Thyroid gland (tissue), 4 donors: ENCODE data around the gene SKIC8. TPM values are rescaled to one million over a fixed set of nuclear protein-coding genes. Genes with fewer than 3 reads are reported as not detected.

Experiments
- DNase-seq, 2 donors: peaks; one replicate each; pipeline ENCODE4 v3.0.0-alpha.2; 2019
- H3K27ac ChIP-seq, 3 donors: fragments of 200-600 bp; sonication (generic); 1 replicate in 2 of 3; 2 replicates in 1 of 3; pipeline ENCODE4 v1.5.1; 2016 to 2019; ENCODE audit warnings: mild to moderate bottlenecking in 1 of 3, moderate library complexity in 1 of 3
- H3K27me3 ChIP-seq: fragments of 200-600 bp; sonication (generic); one replicate; pipeline ENCODE4 v1.5.1; 2019
- H3K36me3 ChIP-seq, 2 donors: fragments of 200-600 bp; sonication (generic); one replicate each; pipeline ENCODE4 v1.5.1; 2016 to 2019
- H3K4me1 ChIP-seq, 2 donors: fragments of 200-600 bp; sonication (generic); one replicate each; pipeline ENCODE4 v1.5.1; 2017 to 2019
- H3K4me3 ChIP-seq, 3 donors: fragments of 200-600 bp; sonication (generic); replicated peaks in 1 of 3; 1 replicate in 2 of 3; 2 replicates in 1 of 3; pipeline ENCODE4 v1.5.1; 2016; ENCODE audit warnings: mild to moderate bottlenecking in 1 of 3
- H3K9me3 ChIP-seq: fragments of 200-600 bp; sonication (generic); one replicate; pipeline ENCODE4 v1.5.1; 2017
- POLR2A ChIP-seq, 2 donors: fragments of 450-650 bp; IDR thresholded peaks; one replicate each; pipeline ENCODE4 v1.6.1; 2017; ENCODE audit warnings: antibody characterized with exemption in 2 of 2, mild to moderate bottlenecking in 2 of 2, moderate library complexity in 1 of 2
- WGBS, 2 donors: methylation state at CpG; one replicate each; pipeline ENCODE4 v1.1.5; 2017; 5-methylcytosine and 5-hydroxymethylcytosine counted together
- intact Hi-C: fragments of 100-400 bp; cut with DNase I; formaldehyde crosslinking; loops from one replicate; pipeline ENCODE4 v1.15.1; 2023
- total RNA-seq, 4 donors: library from RNA; depleted of rRNA; stranded (reverse); fragments of >200 nt; gene quantifications; one replicate each; pipeline ENCODE4 v1.2.3, GENCODE V29; 2016
- TF ChIP-seq, protein P1 (sequence below), 6 experiments: fragments of 200-600 bp in 3 of 6; fragments of 450-650 bp in 3 of 6; sonication (generic) in 3 of 6; IDR thresholded peaks; one replicate each; pipeline ENCODE4 v1.5.1; 2016 to 2019; ENCODE audit warnings: antibody characterized with exemption in 6 of 6, mild to moderate bottlenecking in 2 of 6, inconsistent platforms in 1 of 6, moderate library complexity in 1 of 6

Gene SKIC8
- total RNA-seq, 4 donors from 2014 or later = 87.0 to 113 (median 101) TPM

DNA sequence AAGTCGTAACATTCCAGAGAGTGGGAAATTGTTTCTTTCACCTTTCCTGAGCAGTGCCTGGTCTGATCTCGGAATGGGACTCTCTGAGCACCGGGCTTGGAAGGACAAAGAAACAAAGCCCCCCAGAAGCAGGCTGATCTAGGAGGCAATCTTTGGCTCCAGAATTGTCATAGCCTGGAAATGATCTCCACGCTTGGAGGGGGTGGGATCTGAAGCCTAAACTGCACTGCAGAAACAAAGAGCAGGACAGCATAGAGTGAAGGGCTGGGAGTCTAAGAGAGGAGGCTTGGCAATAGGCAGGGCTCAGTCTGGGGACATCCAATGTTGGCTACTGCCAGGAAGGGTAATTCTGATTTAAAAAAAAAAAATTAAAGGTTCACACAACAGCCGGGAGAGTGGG is 42.6 kb upstream of the SKIC8 start:
- Histone ChIP-seq H3K27me3 (no peaks in the 10 kb centered on the region), H3K4me1 (peaks cover 17 to 29% of the 10 kb centered on the region in 2 donors), H3K36me3 (no peaks in the 10 kb centered on the region), H3K4me3 (no peak overlapping the region), H3K9me3 (no peaks in the 10 kb centered on the region), H3K27ac (peak overlapping the region; percentile 61 to 97 (median 88))
- no peak for DNase-seq
- TF ChIP-seq, protein P1, sequence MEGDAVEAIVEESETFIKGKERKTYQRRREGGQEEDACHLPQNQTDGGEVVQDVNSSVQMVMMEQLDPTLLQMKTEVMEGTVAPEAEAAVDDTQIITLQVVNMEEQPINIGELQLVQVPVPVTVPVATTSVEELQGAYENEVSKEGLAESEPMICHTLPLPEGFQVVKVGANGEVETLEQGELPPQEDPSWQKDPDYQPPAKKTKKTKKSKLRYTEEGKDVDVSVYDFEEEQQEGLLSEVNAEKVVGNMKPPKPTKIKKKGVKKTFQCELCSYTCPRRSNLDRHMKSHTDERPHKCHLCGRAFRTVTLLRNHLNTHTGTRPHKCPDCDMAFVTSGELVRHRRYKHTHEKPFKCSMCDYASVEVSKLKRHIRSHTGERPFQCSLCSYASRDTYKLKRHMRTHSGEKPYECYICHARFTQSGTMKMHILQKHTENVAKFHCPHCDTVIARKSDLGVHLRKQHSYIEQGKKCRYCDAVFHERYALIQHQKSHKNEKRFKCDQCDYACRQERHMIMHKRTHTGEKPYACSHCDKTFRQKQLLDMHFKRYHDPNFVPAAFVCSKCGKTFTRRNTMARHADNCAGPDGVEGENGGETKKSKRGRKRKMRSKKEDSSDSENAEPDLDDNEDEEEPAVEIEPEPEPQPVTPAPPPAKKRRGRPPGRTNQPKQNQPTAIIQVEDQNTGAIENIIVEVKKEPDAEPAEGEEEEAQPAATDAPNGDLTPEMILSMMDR (IDR thresholded peaks at IDR 0.05) = no peak
- TF ChIP-seq POLR2A (IDR thresholded peaks at IDR 0.05) = no peak
- 64 to 74% methylated on average over 5 of the region's 5 CpGs for WGBS, 2 donors
- intact Hi-C loops = no loop called here

DNA sequence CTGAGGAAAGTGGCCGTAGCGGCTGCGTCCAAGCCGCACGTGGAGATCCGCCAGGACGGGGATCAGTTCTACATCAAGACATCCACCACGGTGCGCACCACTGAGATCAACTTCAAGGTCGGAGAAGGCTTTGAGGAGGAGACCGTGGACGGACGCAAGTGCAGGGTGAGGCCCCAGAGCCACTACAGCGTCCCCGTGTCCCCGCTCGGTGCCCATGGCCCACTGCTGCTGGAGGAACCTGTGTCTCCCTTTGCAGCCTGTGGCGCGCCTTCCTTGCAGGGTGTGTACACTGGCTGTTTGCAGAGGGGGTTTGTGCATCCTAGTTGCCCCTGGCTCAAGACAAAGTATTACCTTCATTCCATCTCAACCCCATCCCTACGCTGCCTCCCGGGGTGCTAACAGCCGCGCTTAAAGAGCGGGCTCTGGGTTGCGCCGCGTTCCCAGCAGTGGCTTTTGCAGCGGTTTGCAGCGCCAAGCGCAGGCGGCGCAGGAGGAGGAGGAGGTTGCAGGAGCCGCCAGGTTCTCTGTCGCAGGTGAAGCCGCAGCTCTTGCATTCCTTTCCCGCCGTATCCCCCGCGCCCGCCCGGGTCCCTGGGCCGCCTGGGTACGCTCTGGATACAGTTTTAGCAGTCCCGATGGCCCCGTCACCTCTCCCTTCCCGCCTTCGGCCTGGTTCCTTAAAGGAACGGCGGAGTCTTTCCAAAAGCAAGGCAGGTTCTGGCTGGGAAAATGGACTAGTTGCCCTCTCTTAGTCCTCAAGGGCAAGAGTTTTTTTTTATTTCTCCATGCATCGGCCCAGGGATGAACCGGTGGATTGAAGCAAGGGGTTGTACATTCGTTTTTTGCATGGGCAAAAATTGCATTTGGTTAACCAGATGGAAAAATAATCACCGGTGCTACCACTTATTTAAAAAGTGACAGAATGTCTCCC is 41.9 kb upstream of the SKIC8 start:
- intact Hi-C loops = no loop called here
- peak; percentile 39 to 50 for DNase-seq

DNA sequence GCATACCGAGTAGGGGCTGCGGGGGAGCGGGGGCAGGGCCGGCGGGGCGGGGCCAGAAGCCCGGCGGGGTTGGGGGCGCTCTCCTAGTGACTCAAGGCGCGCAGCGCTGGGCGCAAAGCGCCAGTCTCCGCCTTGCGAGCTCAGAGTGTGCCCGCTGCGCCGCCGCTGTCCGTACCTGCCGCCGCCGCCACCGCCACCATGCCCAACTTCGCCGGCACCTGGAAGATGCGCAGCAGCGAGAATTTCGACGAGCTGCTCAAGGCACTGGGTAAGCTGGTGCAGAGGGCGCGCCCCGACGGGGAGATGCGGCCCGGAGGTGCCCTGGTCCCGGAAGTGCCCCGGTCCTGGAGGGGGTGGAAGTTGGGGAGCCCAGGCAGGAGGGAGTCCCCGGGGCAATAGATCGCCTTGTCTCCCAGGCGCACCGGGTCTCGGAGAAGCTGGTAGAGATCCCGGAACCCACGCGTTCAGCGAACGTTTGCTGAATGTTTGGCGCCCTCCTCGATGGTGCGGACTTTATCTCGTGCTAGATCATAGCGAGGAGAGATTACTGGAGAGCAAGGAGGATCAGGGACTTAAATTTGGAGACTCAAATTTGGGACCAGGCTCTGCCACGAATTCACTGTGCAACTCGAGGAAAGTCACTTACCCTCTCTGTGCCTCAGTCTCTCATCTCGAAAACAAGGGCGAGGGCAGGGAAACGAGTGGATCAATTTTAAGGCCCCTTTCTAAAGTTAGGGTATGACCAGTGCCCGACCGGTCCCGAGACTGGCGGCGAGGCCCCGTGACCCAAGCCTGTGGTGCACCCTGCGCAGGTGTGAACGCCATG is 41.0 kb upstream of the SKIC8 start, which contains the start of gene CRABP1:
CRABP1 (plus strand) TSS at position 123 of the 826 bp plus-strand sequence; CDS start at position 199, 76 bp downstream.
- WGBS, 2 donors = 3 to 5% methylated on average over 27 to 32 of the region's 67 CpGs
- peak; percentile 30 to 57 for DNase-seq
- intact Hi-C loops = no loop called here
- peak within 1 kb of the TSS; percentile 78 to 97 (median 88) for H3K27ac ChIP-seq
- H3K27me3 ChIP-seq = no peaks in the 10 kb centered on the region
- TF ChIP-seq POLR2A (IDR thresholded peaks at IDR 0.05) = peak in 1 of 2 donors; percentile 79
- TF ChIP-seq, protein P1 (IDR thresholded peaks at IDR 0.05) = no peak
- H3K9me3 ChIP-seq = no peaks in the 10 kb centered on the region
- peaks cover 17 to 23% of the 10 kb centered on the region in 2 donors for H3K4me1 ChIP-seq
- no peaks in the 10 kb centered on the region for H3K36me3 ChIP-seq
- peak within 1 kb of the TSS; percentile 14 to 44 (median 37) for H3K4me3 ChIP-seq

More for the DNA sequence above, 41.9 kb upstream of the SKIC8 start:
- WGBS, 2 donors = 8 to 10% methylated on average over 42 to 53 of the region's 53 CpGs
- no peaks in the 10 kb centered on the region for H3K27me3 ChIP-seq
- TF ChIP-seq, protein P1 (IDR thresholded peaks at IDR 0.05) = no peak
- TF ChIP-seq POLR2A (IDR thresholded peaks at IDR 0.05) = peak in 1 of 2 donors; percentile 53
- H3K27ac ChIP-seq = peak overlapping the region; percentile 61 to 97 (median 88)
- H3K4me3 ChIP-seq = peak overlapping the region in 1 of 3 donors; percentile 37
- H3K36me3 ChIP-seq = no peaks in the 10 kb centered on the region
- no peaks in the 10 kb centered on the region for H3K9me3 ChIP-seq
- H3K4me1 ChIP-seq = peaks cover 17 to 23% of the 10 kb centered on the region in 2 donors

DNA sequence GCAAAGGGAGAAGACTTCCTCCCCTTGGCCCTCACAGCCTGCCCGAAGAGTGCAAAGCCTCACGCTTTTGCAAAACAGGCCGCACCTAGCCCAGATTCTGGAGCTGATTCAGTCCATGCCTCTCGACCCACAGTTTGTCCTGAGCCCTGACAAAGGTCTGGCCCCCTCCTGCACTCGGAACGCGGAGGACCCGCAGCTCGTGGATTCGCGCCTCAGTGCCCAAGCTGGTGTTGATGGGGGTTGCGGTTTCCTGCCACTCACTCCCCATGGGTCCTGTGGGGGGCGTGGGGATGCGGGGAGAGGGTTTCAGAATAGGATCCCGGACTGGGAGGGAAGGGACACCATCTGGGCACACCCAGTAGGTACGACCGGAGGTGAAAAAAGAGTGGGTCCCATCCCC is 40.1 kb upstream of the SKIC8 start:
- no peak for TF ChIP-seq POLR2A (IDR thresholded peaks at IDR 0.05)
- TF ChIP-seq, protein P1 (IDR thresholded peaks at IDR 0.05) = no peak
- no peak for DNase-seq
- Histone ChIP-seq H3K36me3 (no peaks in the 10 kb centered on the region), H3K9me3 (no peaks in the 10 kb centered on the region), H3K4me3 (no peak overlapping the region), H3K27ac (peak overlapping the region; percentile 78 to 97 (median 88)), H3K4me1 (peaks cover 17 to 23% of the 10 kb centered on the region in 2 donors), H3K27me3 (no peaks in the 10 kb centered on the region)
- intact Hi-C loops = no loop called here
- 48 to 70% methylated on average over 13 to 16 of the region's 17 CpGs for WGBS, 2 donors
